GM18951 (cell line): ENCODE measurements around the gene PALD1.

Source experiments
- POLR2A ChIP-seq: IDR thresholded peaks from 4 replicates; pipeline ENCODE4 v1.6.1; 2011; ENCODE audit warnings: mild to moderate bottlenecking; ENCODE audit not compliant: insufficient read length, insufficient read depth; ENCODE audit errors: extremely low read depth
- in situ Hi-C: fragments of 300-500 bp; cut with MboI; formaldehyde crosslinking; loops from one replicate; pipeline ENCODE4 v1.12.0; 2022; ENCODE audit warnings: low sequenced_read_pairs, mixed read lengths, inconsistent platforms; ENCODE audit not compliant: unreplicated experiment

Gene PALD1

GRCh38 chr10:70615211-70615610 is 136.6 kb downstream of the PALD1 start:
- TF ChIP-seq POLR2A = no peak
- in situ Hi-C loops = no loop called here

GRCh38 chr10:70615784-70616522 is 137.4 kb downstream of the PALD1 start:
- TF ChIP-seq POLR2A = no peak

GRCh38 chr10:70616761-70617160 is 138.2 kb downstream of the PALD1 start:
- in situ Hi-C loops = no loop called here
- no peak for TF ChIP-seq POLR2A

More at GRCh38 chr10:70615784-70616522, 137.4 kb downstream of the PALD1 start:
- in situ Hi-C loops = no loop called here
